GM23248 (cell line): Measurements from ENCODE around the gene SPP1. TPM values are rescaled to one million over a fixed set of nuclear protein-coding genes. Genes with fewer than 3 reads are reported as not detected.

ENCODE experiments used
- DNase-seq: peaks from one replicate; pipeline ENCODE4 v3.0.0-alpha.2; 2015
- H2AFZ ChIP-seq: fragments of 200-600 bp; sonication (generic); 2 replicates; pipeline ENCODE4 v1.6.1; 2016; ENCODE audit warnings: antibody characterized with exemption
- H3F3A ChIP-seq: fragments of 200-600 bp; sonication (generic); 2 replicates; pipeline ENCODE4 v1.6.1; 2016; ENCODE audit warnings: mild to moderate bottlenecking, antibody characterized with exemption, mixed run types; ENCODE audit not compliant: insufficient read depth
- H3K27ac ChIP-seq: fragments of 200-600 bp; sonication (generic); 2 replicates; pipeline ENCODE4 v1.5.1; 2016; ENCODE audit warnings: mild to moderate bottlenecking
- H3K27me3 ChIP-seq: fragments of 200-600 bp; sonication (generic); replicated peaks from 2 replicates; pipeline ENCODE4 v1.6.1; 2016; ENCODE audit warnings: mild to moderate bottlenecking; ENCODE audit not compliant: insufficient read depth
- H3K36me3 ChIP-seq: fragments of 200-600 bp; sonication (generic); 2 replicates; pipeline ENCODE4 v1.6.1; 2016; ENCODE audit warnings: low read depth, mild to moderate bottlenecking
- H3K4me1 ChIP-seq: fragments of 200-600 bp; sonication (generic); 2 replicates; pipeline ENCODE4 v1.6.1; 2016; ENCODE audit warnings: mild to moderate bottlenecking; ENCODE audit not compliant: insufficient read depth
- H3K4me2 ChIP-seq: fragments of 200-600 bp; sonication (generic); one replicate; pipeline ENCODE4 v1.6.1; 2016; ENCODE audit warnings: mild to moderate bottlenecking; ENCODE audit not compliant: unreplicated experiment
- H3K4me3 ChIP-seq: fragments of 200-600 bp; sonication (generic); 2 replicates; pipeline ENCODE4 v1.5.1; 2016; ENCODE audit warnings: mild to moderate bottlenecking
- H3K79me2 ChIP-seq: fragments of 200-600 bp; sonication (generic); 2 replicates; pipeline ENCODE4 v1.6.1; 2016; ENCODE audit warnings: mild to moderate bottlenecking; ENCODE audit not compliant: insufficient read depth
- H3K9ac ChIP-seq: fragments of 200-600 bp; sonication (generic); 2 replicates; pipeline ENCODE4 v1.6.1; 2016; ENCODE audit warnings: mild to moderate bottlenecking
- H3K9me2 ChIP-seq: fragments of 200-600 bp; sonication (generic); 2 replicates; pipeline ENCODE4 v1.6.1; 2016; ENCODE audit warnings: mixed run types, mild to moderate bottlenecking, moderate library complexity; ENCODE audit not compliant: insufficient read depth
- H3K9me3 ChIP-seq: fragments of 200-600 bp; sonication (generic); one replicate; pipeline ENCODE4 v1.6.1; 2017; ENCODE audit warnings: low read depth
- H4K20me1 ChIP-seq: fragments of 200-600 bp; sonication (generic); 2 replicates; pipeline ENCODE4 v1.6.0; 2016; ENCODE audit not compliant: insufficient read depth
- EZH2 ChIP-seq: fragments of 200-600 bp; sonication (generic); IDR thresholded peaks from 2 replicates; pipeline ENCODE4 v1.6.1; 2018; ENCODE audit warnings: antibody characterized with exemption, mild to moderate bottlenecking; ENCODE audit not compliant: insufficient read depth, poor library complexity, severe bottlenecking
- EZH2phosphoT487 ChIP-seq: fragments of 200-600 bp; sonication (generic); IDR thresholded peaks from 2 replicates; pipeline ENCODE4 v1.6.1; 2018; ENCODE audit warnings: antibody characterized with exemption, moderate library complexity, mild to moderate bottlenecking, low read depth; ENCODE audit not compliant: insufficient read depth
- WGBS, 2 experiments: methylation state at CpG; one replicate each; pipeline ENCODE4 v1.1.6; 2015 to 2017; ENCODE audit warnings: low lambda C conversion rate in 2 of 2, low coverage in 1 of 2; ENCODE audit errors: missing lambda C conversion rate in 2 of 2; 5-methylcytosine and 5-hydroxymethylcytosine counted together
- in situ Hi-C: fragments of 300-500 bp; cut with MboI; formaldehyde crosslinking; loops from 2 replicates; pipeline ENCODE4 v1.15.0; 2020
- polyA plus RNA-seq: library from polyadenylated mRNA; unstranded; fragments of >200 nt; fragmentation: Nextera tagmentation; extraction: Ambion mirVana; gene quantifications from 2 replicates; pipeline ENCODE4 v1.2.1, GENCODE V29; 2016
- total RNA-seq: library from RNA; depleted of rRNA; stranded (reverse); fragments of >200 nt; shearing (Covaris generic); gene quantifications from 2 replicates; pipeline ENCODE4 v1.2.3, GENCODE V29; 2014; rRNA removed

The SPP1 gene
- total RNA-seq (2.7 and 3.1 TPM in 2 replicates), polyA plus RNA-seq (3.5 and 4.4 TPM in 2 replicates)

GRCh38 chr4:87975466-87975865 lies at the start of gene SPP1:
SPP1 (plus strand) TSS chr4:87975714; CDS start chr4:87976896, 1,182 bp downstream.
- H3K79me2 ChIP-seq = no peaks in the 10 kb centered on the region
- H4K20me1 ChIP-seq = no peaks in the 10 kb centered on the region
- peaks cover 14% of the 10 kb centered on the region; the same call in 1 of the 2 replicates for H3F3A ChIP-seq
- H3K36me3 ChIP-seq = no peaks in the 10 kb centered on the region
- peak; percentile 12 for TF ChIP-seq EZH2
- TF ChIP-seq EZH2phosphoT487 = no peak
- H3K27me3 ChIP-seq = no peaks in the 10 kb centered on the region; the same call in 1 of the 2 replicates
- in situ Hi-C loops = no loop called here
- H3K9me2 ChIP-seq = no peaks in the 10 kb centered on the region
- DNase-seq = peak; percentile 35
- H3K27ac ChIP-seq = no peak within 1 kb of the TSS
- no peak within 1 kb of the TSS for H3K9ac ChIP-seq
- H3K4me1 ChIP-seq = peaks cover 20% of the 10 kb centered on the region
- 18 to 20% methylated on average over 8 of the region's 8 CpGs for WGBS, 2 experiments
- no peak within 1 kb of the TSS for H2AFZ ChIP-seq
- no peak within 1 kb of the TSS for H3K4me3 ChIP-seq
- no peak within 1 kb of the TSS for H3K4me2 ChIP-seq
- H3K9me3 ChIP-seq = no peaks in the 10 kb centered on the region

- no peak overlapping the region for H2AFZ ChIP-seq
- H3K4me3 ChIP-seq = no peak overlapping the region
- no peak for DNase-seq
- no peaks in the 10 kb centered on the region for H3K27me3 ChIP-seq
- in situ Hi-C loops = no loop called here
- H3K79me2 ChIP-seq = no peaks in the 10 kb centered on the region
- no peaks in the 10 kb centered on the region for H3K9me2 ChIP-seq
- no peak overlapping the region for H3K27ac ChIP-seq
- no peaks in the 10 kb centered on the region for H3K4me1 ChIP-seq
- WGBS, 2 experiments = 22 to 25% methylated on average over 4 of the region's 4 CpGs
- no peaks in the 10 kb centered on the region for H3F3A ChIP-seq
- H3K4me2 ChIP-seq = no peak overlapping the region
- no peaks in the 10 kb centered on the region for H4K20me1 ChIP-seq
- no peaks in the 10 kb centered on the region for H3K36me3 ChIP-seq
- TF ChIP-seq EZH2phosphoT487 (no peak), EZH2 (no peak)
- no peak overlapping the region for H3K9ac ChIP-seq
- no peaks in the 10 kb centered on the region for H3K9me3 ChIP-seq
Observed at GRCh38 chr4:87926554-87927098, 48.9 kb upstream of the SPP1 start.

- 20 to 23% methylated on average over 1 of the region's 1 CpG for WGBS, 2 experiments
- Histone ChIP-seq H3K27me3 (peaks cover 3% of the 10 kb centered on the region; the same call in 1 of the 2 replicates), H3K9ac (no peak overlapping the region), H2AFZ (no peak overlapping the region), H3F3A (no peaks in the 10 kb centered on the region), H3K36me3 (no peaks in the 10 kb centered on the region), H3K4me3 (no peak overlapping the region), H3K4me1 (no peaks in the 10 kb centered on the region), H3K4me2 (no peak overlapping the region), H3K9me2 (no peaks in the 10 kb centered on the region), H4K20me1 (no peaks in the 10 kb centered on the region), H3K79me2 (no peaks in the 10 kb centered on the region), H3K27ac (no peak overlapping the region), H3K9me3 (no peaks in the 10 kb centered on the region)
- in situ Hi-C loops = no loop called here
- TF ChIP-seq EZH2phosphoT487 = no peak
- TF ChIP-seq EZH2 = no peak
- DNase-seq = no peak
Observed at GRCh38 chr4:87930629-87931028, 44.9 kb upstream of the SPP1 start.

- 10 to 20% methylated on average over 1 of the region's 1 CpG for WGBS, 2 experiments
- no peaks in the 10 kb centered on the region for H3K36me3 ChIP-seq
- TF ChIP-seq EZH2phosphoT487 (no peak), EZH2 (no peak)
Observed at GRCh38 chr4:87931932-87932331, 43.6 kb upstream of the SPP1 start.

DNA sequence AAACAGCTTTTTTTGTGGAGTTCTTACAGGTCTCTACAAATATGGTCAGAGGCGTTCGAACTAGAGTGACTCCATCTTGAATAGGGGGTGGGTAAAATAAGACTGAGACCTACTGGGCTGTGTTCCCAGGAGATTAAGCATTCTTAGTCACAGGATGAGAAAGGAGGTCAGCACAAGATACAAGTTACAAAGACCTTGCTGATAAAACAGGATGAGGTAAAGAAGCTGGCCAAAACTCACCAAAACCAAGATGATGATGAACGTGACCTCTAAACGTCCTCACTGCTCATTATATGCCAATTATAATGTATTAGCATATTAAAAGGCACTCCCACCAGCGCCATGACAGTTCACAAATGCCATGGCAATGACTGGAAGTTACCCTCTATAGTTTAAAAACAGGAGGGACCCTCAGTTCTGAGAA lies 42.8 kb upstream of the SPP1 start:
- DNase-seq = no peak
- Histone ChIP-seq H3K79me2 (no peaks in the 10 kb centered on the region), H3K4me1 (no peaks in the 10 kb centered on the region), H3K9me3 (no peaks in the 10 kb centered on the region), H2AFZ (no peak overlapping the region), H3K27me3 (peaks cover 3% of the 10 kb centered on the region; the same call in 1 of the 2 replicates), H3K36me3 (no peaks in the 10 kb centered on the region), H3K27ac (no peak overlapping the region), H3K9me2 (no peaks in the 10 kb centered on the region), H3K4me2 (no peak overlapping the region), H3K4me3 (no peak overlapping the region), H3F3A (no peaks in the 10 kb centered on the region), H4K20me1 (no peaks in the 10 kb centered on the region), H3K9ac (no peak overlapping the region)
- in situ Hi-C loops = no loop called here
- WGBS, 2 experiments = 47 to 58% methylated on average over 5 of the region's 5 CpGs
- TF ChIP-seq EZH2phosphoT487 = no peak
- TF ChIP-seq EZH2 = no peak

More at GRCh38 chr4:87931932-87932331, 43.6 kb upstream of the SPP1 start:
- DNase-seq = no peak
- Histone ChIP-seq H2AFZ (no peak overlapping the region), H4K20me1 (no peaks in the 10 kb centered on the region), H3F3A (no peaks in the 10 kb centered on the region), H3K79me2 (no peaks in the 10 kb centered on the region), H3K27ac (no peak overlapping the region), H3K4me3 (no peak overlapping the region), H3K9me2 (no peaks in the 10 kb centered on the region), H3K9ac (no peak overlapping the region), H3K9me3 (no peaks in the 10 kb centered on the region), H3K27me3 (peaks cover 3% of the 10 kb centered on the region; the same call in 1 of the 2 replicates), H3K4me1 (no peaks in the 10 kb centered on the region), H3K4me2 (no peak overlapping the region)
- in situ Hi-C loops = no loop called here
